ENCODE measurements around the gene LRRK2.

Gene LRRK2

GRCh38 chr12:40184493-40185302, 40.1 kb upstream of the LRRK2 start:
- no peak overlapping the region for H3K4me2 ChIP-seq (ENCODE audit: low read depth, low read length)
- no peak overlapping the region for H3K4me3 ChIP-seq (ENCODE audit: low read length)
- no peak overlapping the region for H3K9ac ChIP-seq (ENCODE audit: low read length)
- no peaks in the 10 kb centered on the region for H3K9me2 ChIP-seq (replicated peaks; ENCODE audit: insufficient read depth, low read length)
- H3F3A ChIP-seq (ENCODE audit: insufficient read depth, low read length), result no peaks in the 10 kb centered on the region
- TF ChIP-seq CTCF (IDR thresholded peaks at IDR 0.05; ENCODE audit: low read length), result no peak
- TF ChIP-seq EZH2 (optimal IDR thresholded peaks at IDR 0.05; ENCODE audit: low read depth, low read length), result no peak
- TF ChIP-seq EZH2phosphoT487 (IDR thresholded peaks at IDR 0.05; ENCODE audit: low read length), result no peak
- H3K4me1 ChIP-seq (ENCODE audit: low read length), result no peaks in the 10 kb centered on the region
- H3K27me3 ChIP-seq (replicated peaks; ENCODE audit: insufficient read depth, low read length), result no peaks in the 10 kb centered on the region
- no peaks in the 10 kb centered on the region for H3K79me2 ChIP-seq (ENCODE audit: low read length)
- H4K20me1 ChIP-seq (ENCODE audit: insufficient read depth, low read length), result no peaks in the 10 kb centered on the region
- no peaks in the 10 kb centered on the region for H3K36me3 ChIP-seq (replicated peaks; ENCODE audit: insufficient read depth, low read length)
- H3K27ac ChIP-seq (ENCODE audit: low read length), result no peak overlapping the region
- no peak for DNase-seq
- no peak overlapping the region for H2AFZ ChIP-seq (ENCODE audit: low read length)
- no peaks in the 10 kb centered on the region for H3K9me3 ChIP-seq (replicated peaks; ENCODE audit: insufficient read depth, low read length)

DNA sequence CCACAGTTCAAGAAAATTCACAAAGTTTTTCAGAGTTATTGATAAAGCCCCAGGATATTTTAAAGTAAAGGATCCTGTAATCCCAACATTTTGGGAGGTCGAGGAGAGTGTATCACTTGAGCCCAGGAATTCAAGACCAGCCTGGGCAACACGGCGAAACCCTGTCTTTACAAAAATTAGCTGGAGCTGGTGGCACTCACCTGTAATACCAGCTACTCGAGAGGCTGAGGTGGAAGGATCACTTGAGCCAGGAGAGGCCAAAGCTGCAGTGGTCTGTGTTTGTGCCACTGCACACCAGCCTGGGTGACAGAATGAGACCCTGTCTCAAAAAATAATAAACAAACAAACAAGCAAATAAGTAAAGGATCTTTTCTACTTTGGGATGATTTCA, 39.5 kb upstream of the LRRK2 start:
- no peak overlapping the region for H3K9ac ChIP-seq (ENCODE audit: low read length)
- no peak overlapping the region for H3K27ac ChIP-seq (ENCODE audit: low read length)
- no peak overlapping the region for H2AFZ ChIP-seq (ENCODE audit: low read length)
- H3F3A ChIP-seq (ENCODE audit: insufficient read depth, low read length), result no peaks in the 10 kb centered on the region
- H3K9me3 ChIP-seq (replicated peaks; ENCODE audit: insufficient read depth, low read length), result no peaks in the 10 kb centered on the region
- no peaks in the 10 kb centered on the region for H3K36me3 ChIP-seq (replicated peaks; ENCODE audit: insufficient read depth, low read length)
- H4K20me1 ChIP-seq (ENCODE audit: insufficient read depth, low read length), result no peaks in the 10 kb centered on the region
- no peak for DNase-seq
- no peaks in the 10 kb centered on the region for H3K9me2 ChIP-seq (replicated peaks; ENCODE audit: insufficient read depth, low read length)
- H3K27me3 ChIP-seq (replicated peaks; ENCODE audit: insufficient read depth, low read length), result no peaks in the 10 kb centered on the region
- H3K4me3 ChIP-seq (ENCODE audit: low read length), result no peak overlapping the region
- H3K4me1 ChIP-seq (ENCODE audit: low read length), result no peaks in the 10 kb centered on the region
- no peaks in the 10 kb centered on the region for H3K79me2 ChIP-seq (ENCODE audit: low read length)
- H3K4me2 ChIP-seq (ENCODE audit: low read depth, low read length), result no peak overlapping the region
- no peak for TF ChIP-seq CTCF (IDR thresholded peaks at IDR 0.05; ENCODE audit: low read length)
- TF ChIP-seq EZH2 (optimal IDR thresholded peaks at IDR 0.05; ENCODE audit: low read depth, low read length), result no peak
- TF ChIP-seq EZH2phosphoT487 (IDR thresholded peaks at IDR 0.05; ENCODE audit: low read length), result no peak

DNA sequence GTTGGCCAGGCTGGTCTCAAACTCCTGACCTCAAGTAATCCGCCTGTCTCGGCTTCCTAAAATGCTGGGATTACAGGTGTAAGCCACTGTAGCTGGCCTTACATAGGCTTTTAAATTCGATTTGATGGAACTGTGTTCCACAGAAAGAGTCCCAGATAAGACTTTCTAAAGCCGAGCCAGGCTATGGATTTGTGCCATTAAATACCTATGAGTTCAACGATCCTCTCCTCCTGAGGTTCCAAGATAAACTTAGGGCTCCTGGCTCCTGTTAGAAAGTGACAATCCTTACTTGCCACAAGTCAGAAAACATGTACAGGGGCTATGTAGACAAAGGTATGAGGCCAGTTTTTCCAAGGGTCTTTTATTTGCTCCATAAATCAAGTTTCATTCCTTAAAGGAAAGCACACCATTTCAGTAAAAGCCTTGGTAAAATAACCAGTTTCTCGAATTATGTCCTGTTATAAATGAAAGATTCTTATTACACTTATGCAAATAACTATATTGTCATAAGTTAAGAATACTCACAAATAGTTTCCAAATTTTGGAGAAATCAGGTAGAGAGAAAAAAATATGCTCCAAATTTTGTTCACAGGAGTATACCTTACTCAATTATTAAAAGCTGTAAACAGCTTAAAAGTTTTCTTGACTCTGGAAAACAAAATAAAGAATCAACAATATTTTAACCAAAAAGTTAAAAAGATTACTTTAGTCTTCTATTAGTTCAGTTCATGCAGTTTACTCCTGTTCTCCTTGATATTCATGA, 36.1 kb upstream of the LRRK2 start:
- Histone ChIP-seq H3K9ac (ENCODE audit: low read length) (no peak overlapping the region), H3K27ac (ENCODE audit: low read length) (no peak overlapping the region), H3K4me2 (ENCODE audit: low read depth, low read length) (no peak overlapping the region), H3K4me3 (ENCODE audit: low read length) (no peak overlapping the region), H3K36me3 (replicated peaks; ENCODE audit: insufficient read depth, low read length) (no peaks in the 10 kb centered on the region), H3K4me1 (ENCODE audit: low read length) (no peaks in the 10 kb centered on the region), H3F3A (ENCODE audit: insufficient read depth, low read length) (no peaks in the 10 kb centered on the region), H3K9me3 (replicated peaks; ENCODE audit: insufficient read depth, low read length) (no peaks in the 10 kb centered on the region), H2AFZ (ENCODE audit: low read length) (no peak overlapping the region), H4K20me1 (ENCODE audit: insufficient read depth, low read length) (no peaks in the 10 kb centered on the region), H3K79me2 (ENCODE audit: low read length) (no peaks in the 10 kb centered on the region), H3K27me3 (replicated peaks; ENCODE audit: insufficient read depth, low read length) (no peaks in the 10 kb centered on the region), H3K9me2 (replicated peaks; ENCODE audit: insufficient read depth, low read length) (no peaks in the 10 kb centered on the region)
- no peak for TF ChIP-seq EZH2phosphoT487 (IDR thresholded peaks at IDR 0.05; ENCODE audit: low read length)
- TF ChIP-seq EZH2 (optimal IDR thresholded peaks at IDR 0.05; ENCODE audit: low read depth, low read length), result no peak
- TF ChIP-seq CTCF (IDR thresholded peaks at IDR 0.05; ENCODE audit: low read length), result no peak
- DNase-seq, result no peak

All from MM.1S (cell line).